ENCODE results near the gene CHST11.

The CHST11 gene

DNA sequence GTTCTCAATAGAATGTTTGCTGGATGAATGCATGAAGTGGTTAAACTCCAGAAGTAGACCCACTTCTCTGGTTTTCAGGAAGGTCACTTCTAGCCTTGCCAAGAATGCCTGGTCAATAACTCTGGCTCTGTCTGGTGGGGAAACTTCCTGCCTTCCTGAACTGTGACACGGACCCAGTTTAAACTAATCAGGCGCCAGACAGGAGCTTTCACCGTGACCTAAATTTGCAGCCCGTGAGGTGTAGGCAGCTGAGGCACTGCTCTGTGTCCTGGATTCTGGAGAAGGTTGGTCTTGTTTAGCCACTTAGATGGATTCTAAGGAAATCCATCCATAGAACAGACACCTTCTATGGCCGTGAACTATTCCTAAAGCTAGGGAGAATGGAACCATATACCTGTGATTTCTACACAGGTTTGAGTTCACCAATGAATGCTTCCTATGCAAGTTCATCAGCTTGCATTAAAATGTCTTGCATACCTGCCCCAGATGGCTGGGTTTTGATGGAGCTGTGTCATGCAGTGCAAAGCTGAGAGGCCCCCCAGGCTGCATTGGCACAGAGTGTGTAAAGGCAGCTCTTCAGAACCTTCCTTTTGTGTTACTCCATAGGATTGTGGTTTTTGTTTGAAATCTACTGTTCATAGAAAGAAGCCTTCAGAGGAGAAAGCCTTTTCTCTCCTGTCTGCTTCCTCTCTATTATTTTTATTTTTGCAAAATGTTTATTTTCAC lies 4.4 kb downstream of the CHST11 start:
- no peak for DNase-seq

DNA sequence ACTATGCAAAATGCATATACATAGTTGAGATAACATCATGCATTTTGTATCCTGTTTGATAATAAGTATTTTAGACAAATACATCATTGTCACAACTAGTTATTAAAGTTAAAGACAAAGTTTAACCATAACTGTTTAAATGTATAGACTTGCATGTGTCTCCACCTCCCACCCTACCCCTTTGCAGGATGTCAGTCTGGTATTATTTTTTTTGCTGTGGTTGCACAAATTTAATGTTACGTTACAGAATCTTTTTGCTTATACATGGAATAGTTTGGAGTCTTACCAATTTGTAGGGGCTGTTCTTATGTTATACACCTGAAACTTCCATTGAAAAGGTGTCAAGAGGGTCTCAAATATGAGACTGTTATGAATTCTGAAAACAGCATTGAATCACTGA lies 5.6 kb downstream of the CHST11 start:
- DNase-seq: no peak

DNA sequence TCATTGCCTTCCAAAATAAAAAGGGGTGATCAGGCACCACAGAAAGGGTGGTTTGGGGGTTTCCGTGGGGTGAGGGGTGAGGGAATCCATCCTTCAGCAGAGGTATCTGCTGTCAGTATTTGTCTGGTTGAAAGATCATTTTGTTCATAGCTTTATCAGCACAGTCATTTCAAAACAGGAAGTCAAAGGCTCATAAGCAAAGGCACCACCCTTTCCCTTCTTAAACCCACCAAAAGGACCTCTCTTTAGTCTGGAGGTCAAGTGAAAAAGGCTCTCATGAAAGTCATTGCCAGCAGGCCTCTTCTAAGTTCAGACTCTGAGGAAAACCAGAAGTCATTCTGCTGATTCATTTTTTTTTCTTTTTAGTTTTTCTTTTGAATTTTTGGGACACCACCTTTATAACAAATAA lies 6.2 kb downstream of the CHST11 start:
- peak; percentile 43 for DNase-seq

DNA sequence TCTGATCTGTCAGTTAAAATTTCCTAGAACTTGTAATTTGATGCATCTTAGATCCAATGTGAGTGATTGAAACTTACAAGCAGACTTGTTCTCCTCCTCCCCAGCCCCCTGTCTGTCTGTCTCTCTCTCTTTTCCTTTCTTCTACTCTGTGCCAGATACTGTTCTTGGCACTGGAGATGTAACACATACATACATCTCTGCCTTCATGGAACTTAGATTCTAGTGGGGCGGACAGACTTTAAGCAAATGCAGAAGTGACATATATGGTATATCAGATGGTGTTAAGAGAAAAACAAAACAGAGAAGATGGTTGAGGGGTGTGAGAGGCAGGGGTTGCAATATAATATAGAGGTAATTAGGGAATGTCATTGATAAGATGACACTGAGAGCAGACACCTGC lies 6.6 kb downstream of the CHST11 start:
- no peak for DNase-seq

DNA sequence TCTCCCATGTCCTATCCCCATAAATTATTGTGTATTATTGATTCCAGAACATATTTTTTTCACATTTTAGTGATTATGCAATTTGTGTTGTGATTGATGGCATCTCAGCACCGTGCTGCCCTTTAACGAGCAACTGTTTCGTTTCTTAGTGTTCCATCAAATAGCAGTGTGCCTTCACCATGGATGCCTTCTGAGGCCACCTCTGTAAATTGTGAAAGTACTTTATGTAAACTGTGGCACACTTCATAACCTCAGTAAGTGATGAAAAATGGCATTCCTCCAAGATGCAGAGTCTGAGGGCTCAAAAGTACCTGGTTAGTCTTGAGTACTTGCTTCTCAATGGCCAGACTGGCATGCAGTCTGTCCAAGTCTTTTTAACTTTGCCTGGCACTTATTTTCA lies 8.2 kb downstream of the CHST11 start:
- no peak for DNase-seq

DNA sequence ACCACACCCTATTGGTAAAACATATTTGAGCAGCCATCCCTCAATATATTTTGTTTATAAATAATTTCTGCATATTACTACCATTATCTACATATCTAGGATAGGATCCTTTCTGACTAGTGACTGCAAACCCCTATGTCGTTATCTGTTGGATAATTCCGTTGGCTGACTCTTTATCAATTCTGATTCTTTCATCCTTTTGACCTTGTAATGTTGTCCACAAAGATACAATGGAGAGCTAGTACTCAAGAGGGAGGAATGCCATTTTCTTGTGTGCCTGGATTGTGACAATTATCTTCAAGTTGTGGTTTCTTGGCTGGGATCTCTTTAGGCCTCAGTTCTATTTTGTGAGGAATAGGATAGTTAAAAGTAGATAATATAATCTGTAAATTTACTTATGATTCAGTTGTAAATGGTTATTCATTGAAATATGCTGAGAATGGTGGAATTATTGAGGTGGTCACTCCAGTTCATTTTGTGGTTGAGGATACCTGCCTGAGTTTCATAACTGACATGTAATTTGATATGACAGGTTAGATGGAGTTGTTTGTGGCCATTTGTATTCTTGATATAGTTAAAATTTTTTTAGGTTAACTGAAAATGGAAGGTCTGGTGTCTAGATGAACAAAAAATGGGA lies 10.1 kb downstream of the CHST11 start:
- DNase-seq: no peak

DNA sequence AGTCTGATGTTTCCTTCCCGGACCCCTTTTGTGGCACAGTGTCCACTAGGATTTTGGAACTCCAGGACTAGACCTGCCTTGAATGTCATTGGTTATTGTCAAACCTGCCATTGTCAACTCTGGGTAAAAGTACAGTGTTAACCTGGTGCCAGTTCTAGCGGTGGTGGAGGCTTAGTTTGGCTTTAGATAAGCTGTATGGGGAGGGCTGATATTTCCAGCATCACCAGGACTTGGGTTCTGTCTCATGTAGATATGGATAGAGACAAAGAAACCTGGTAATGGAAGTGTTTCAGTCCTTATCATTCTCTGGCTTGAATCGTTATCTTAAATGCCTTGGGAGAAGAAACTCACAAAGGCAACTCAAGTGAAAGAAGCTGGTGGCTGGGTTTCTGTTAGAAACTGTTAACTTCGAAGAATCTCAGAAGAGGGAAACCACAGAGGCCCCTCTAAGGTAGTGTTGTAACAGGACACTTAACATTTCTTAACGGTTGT lies 10.6 kb downstream of the CHST11 start:
- DNase-seq: no peak

DNA sequence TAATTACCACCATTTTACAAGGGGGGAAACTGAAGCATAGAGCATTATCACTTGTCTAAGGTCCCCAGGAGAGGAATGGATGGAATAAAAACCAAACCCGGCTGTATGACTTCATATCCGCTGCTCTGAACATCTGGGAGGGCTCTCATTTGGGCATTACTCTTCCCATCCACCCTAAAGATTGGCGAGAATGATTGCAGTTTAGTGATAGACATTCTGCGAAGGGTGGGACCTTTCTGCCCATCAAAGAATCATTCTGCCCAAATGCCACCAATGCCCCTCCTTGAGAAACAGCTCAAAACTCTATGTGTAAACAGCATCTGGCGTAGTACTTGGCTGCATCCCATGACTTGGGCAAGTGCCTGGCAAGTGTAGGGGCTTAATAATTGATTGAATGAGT lies 11.6 kb downstream of the CHST11 start:
- DNase-seq: no peak

DNA sequence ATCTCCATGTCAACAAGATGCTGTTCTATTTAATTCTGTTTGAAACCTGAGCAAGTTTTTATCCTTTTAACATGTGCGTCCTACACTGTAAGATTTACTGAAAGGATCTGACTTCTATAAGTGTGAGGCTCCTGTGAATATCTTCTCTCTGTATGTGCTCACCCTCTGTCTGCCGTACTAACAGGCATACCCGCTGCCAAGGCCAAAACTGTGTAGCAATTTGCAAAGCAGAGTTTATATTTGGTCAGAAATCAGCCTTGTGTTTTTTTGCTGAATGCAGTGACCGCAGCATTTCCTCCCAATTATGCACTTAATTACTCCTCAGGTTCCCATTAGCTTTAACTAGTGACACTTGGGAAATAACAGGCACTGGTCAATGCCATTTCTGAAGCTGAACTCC lies 12.3 kb downstream of the CHST11 start:
- no peak for DNase-seq

DNA sequence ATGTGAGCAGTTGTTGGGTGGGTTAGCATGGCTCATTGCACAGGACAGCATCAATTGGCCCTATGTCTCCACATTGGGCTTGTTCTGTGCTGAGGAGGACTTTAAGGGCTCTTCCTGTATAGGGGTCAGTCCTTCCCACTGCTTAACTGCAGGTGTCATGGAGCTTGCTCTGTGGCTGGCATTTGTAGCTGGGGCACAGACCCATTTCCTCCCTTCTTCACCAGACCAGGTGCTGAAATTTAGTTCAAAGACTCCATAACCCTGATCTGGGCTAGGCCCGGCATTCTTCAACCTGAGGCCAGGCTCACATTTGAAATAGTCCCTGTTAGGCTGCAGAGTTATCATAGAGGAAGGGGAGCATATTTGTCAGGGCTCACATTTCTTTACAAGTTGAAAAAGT lies 12.8 kb downstream of the CHST11 start:
- DNase-seq: no peak

DNA sequence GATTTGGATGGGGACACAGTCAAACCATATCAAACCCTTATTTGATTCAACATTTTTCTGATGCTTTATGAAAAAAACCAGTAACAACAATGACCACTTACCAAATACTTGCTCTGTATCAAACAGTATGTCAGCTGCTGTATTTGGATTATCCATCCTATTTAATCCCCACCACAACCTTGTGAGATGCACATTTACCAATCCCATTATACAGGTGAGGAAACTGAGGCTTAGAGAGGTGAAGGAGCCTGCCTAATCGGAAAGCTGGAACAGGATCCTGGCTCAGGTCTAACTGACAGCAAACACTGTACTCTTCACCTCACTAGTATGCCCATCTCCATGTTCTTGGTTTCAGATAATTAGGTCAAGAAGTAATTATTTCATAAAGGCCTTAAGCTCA lies 13.8 kb downstream of the CHST11 start:
- no peak for DNase-seq

DNA sequence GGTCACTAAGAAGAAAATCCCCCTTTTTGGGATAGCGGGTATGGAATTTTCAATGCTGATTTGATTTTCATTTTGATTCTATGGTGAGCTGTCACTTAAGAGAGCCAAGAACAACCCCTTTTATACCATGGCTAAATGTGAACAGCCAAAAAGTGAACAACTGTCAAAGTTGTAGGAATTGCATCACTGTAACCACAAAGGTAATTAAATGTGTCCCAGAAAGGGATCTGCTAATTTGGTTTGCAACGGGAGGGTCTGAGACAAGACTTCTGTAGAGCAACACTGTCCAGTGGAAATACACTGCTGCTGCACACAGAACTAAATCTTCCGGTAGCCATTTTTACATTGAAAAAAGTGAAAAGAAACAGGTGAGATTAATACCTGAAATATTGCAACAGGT lies 14.6 kb downstream of the CHST11 start:
- no peak for DNase-seq

DNA sequence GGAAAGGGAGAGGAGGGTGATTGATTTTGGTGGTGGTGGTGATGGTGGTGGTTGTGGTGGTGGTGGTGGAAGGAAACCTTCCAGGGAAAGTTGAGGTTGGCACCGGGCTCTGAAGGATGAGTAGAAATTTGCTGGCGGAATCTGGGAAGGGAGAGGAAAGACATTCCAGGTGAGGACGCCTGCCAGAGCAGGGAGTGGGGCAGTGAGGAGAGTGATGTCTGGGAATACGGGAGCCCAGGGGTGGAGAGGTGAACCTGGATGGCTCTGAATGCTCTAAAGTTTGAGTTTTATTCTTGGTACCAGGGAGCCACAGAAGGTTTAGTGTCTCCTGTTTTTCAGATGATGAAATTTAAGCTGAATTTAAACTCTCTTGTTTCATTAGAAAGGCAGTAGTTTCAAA lies 16.0 kb downstream of the CHST11 start:
- no peak for DNase-seq

DNA sequence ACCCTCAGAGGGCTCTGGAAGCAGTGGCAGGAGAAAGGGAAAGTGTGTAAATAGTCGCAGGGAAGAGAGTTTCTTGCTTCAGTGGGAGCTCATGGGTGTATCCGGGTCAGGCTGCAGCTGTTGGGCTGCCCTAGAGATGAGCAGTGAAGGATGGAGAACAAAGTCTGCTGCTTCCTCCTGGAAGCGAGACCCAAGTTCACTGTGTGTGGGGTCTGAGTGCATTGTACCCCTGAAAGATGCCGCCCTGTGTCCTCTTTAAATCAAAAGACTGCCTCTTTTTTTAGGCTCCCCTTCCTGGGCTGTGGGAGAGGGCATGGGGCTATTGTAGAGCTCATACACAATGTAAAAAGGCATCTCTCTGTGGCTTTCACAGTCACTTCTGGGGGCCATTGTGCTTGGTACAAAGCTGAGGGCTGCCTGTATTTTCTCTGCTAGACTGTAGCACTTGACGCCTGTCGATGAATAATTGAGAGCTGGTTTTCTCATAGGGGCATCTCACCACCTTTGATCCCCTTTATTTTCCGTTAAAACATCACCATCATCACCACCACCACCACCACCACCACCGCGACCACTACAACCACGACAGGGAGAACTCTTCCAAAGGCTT lies 16.7 kb downstream of the CHST11 start:
- no peak for DNase-seq

DNA sequence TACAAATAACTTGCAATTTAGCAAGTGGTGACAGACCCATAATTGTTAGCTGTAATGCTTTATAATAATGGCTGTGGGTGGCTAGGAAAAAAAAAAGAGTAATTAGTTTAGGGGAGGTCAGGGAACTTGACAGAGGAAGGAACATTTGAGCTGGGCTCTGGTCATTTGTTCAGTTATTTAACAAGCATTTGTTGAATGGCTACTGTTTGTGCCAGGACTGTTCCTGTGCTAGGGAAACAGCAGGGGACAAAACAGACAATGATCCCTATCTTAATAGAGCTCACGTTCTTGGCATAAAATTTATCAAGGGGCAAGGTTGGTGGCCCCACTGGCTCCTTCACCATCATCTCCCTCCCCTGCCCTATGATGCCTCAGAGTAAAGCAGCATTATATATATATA lies 18.5 kb downstream of the CHST11 start:
- no peak for DNase-seq

DNA sequence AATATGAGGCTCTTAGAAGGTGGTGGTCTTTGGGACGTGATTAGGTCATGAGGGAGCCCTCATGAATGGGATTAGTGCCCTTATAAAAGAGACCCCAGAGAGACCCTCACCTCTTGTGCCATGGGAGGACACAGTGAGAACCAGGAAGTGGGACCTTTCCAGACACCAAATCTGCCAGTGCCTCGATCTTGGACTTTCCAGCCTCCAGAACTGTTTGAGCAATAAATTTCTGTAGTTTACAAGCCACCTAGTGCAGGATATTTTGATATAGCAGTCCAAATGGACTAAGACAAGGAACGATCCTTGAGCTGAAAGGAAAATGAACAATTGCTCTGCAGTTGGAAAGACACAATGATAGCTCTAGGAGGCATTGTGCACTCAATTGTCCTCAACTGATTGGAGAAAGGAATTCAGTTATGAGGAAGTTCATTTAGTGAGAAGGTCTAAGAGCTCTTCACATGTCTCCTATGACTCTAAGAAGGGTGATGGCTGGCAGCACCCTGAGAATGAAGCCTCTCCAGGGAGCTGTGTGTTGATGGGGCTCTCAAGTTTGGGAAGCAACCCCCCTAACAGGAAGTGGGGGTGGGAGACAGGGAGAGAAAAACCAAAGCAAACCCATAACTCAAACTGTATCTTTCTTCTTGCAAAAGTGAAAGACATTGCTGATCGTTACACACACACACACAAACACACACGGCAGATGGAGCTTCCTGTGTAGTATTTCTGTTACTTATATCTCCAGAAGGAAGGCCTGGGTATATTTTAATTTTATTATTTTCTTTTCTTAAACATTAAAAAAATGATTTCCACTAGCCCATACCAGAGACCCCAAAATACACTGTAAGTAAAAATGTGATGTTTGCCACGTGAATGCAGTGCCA lies 21.0 kb downstream of the CHST11 start:
- DNase-seq: no peak

DNA sequence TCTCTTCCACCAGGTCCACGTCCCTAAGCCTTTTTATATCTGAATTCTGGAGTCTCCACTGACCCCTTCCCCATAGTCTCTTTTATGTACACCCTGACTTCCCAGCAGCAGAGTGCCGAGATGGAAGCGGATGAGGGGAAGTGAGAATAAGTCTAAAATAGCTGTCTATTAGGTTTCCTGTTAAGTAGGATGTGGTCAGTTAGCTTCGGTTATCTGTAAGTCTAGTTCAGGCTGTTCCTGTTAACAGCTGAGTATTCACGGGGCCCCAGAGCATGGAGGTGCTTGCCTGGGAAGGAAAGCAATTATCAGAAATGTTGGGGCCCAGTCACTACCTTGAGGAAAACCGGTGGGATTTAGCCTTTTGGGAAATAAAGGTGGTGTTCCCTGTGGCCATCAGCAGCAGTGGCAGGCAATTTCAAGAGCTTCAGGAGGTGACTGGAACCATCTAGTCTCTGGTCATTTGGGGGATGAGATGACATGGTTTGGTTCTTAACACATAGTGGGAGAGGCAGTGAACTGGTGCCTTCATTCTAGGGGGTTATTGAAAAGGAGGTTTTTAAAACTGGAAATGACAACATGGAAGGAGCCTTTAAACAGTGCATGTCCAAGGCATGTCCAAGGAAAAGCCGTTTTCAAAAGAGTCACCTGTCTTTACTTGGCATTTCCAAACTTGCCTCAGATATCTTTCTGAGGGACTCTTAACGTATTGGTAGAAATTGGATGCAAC lies 21.8 kb downstream of the CHST11 start:
- no peak for DNase-seq

DNA sequence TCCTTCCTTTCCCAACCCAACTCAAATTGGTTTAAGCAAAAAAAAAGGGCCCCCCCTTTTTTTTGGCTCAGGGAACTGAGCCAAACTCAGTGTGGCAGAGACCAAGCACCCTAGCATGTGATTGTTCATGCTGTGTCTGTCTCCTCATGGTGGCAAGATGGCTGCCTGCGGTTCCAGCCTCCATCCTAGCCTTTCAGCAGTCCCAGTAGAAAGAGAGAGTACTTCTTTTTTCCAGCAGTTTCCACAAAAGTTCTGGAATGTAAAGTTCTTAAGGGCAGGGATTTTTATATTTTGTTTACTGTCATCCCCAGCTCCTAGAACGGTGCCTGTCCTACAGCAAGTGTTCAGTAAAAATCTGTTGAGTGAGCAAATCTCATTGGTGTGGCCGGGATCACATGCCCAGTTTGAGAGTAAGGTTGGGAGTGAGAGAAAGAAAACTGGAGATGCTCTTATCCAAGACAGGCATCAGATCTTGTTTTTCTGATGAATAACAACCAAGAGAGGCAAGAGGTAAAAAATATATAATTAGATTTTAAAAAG lies 22.4 kb downstream of the CHST11 start:
- DNase-seq: no peak

DNA sequence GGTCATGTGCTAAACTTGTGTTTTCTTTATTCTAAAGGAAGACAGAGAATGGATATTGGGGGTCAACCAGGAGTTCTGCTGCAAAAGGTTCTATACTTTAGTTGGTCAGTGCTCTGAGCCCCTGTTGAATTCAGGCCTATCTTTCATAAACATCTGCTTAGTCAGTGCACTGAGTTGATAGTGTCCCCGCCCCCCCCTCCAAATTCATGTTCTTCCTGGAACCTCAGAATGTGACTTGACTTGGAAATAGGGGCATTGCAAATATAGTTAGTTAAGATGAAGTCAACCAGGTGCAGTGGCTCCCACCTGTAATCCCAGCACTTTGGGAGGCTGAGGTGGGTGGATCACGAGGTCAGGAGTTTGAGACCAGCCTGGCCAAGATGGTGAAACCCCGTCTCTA lies 23.3 kb downstream of the CHST11 start:
- no peak for DNase-seq

DNA sequence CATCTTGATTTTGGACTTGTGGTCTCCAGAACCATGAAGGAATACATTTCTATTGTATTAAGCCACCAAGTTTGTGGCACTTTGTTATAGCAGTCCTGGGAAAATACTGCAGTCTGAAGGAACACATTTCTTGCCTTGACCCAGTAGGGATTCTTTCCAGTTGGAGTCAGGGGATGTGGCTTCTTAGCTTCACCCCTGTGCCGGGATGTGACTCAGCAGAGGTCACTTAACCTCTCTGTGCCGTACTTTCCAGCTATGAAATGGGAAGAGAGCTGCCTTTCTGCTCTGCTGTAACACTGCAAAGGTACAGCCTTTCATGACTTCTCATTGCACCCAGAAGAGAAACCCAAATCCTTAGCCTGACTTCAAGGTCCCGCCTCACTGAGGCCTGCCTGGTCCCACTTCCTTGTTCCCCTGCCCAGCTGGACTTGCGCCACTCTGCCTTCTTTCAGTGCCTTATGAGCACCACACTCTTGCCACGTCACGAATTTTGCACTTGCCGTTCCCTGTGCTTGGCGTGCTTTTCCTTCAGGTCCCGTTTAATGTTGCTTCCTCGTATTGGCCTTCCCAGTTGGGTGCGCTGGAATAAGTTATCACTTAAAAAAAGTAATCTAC lies 24.2 kb downstream of the CHST11 start:
- DNase-seq: no peak

DNA sequence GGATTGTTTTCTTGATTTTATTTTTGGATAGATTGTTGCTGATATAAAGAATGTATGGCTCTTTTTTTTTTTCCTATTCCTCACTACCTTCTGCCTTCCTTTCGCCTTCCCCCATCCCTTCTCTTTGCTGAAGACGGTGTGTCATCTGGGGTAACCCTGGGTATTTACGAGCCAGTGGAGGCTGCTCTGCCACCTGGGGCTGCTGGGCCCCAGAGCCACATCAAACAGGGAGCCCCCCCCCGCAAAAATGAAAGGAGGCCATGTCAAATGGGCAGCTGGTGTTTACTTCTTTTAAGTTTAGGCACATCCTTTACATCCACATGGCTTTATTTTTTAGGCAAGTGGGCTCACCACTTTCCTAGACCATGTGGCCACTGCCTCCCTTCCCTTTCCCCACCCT lies 25.4 kb downstream of the CHST11 start:
- DNase-seq: no peak

DNA sequence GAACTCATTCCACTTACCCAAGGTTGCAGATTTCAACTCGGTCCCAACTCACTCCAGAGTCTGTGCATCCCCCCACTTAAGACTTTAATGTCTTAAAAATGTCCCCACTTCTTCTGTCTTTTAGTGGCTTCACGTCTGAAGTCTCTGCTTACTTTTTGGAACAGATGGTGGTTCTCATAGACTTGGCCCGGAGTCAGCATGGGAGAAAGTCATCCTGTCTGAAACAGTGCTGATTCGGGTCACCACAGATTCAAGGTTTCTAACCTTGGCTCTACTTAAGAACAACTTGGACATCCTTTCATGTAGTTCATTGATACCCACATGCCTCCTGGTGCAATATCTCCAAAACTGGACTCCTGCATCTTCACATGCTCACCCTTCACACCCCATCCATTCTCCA lies 26.0 kb downstream of the CHST11 start:
- DNase-seq: no peak
